Activated T-cell treated with anti-CD3 and anti-CD28 coated beads for 1 hour (primary cell): ENCODE measurements around the gene ANKRD34B.

Experiments used
- DNase-seq: peaks from one replicate; pipeline ENCODE4 v3.0.0-alpha.2; 2020; ENCODE audit warnings: low read depth

The ANKRD34B gene

DNA sequence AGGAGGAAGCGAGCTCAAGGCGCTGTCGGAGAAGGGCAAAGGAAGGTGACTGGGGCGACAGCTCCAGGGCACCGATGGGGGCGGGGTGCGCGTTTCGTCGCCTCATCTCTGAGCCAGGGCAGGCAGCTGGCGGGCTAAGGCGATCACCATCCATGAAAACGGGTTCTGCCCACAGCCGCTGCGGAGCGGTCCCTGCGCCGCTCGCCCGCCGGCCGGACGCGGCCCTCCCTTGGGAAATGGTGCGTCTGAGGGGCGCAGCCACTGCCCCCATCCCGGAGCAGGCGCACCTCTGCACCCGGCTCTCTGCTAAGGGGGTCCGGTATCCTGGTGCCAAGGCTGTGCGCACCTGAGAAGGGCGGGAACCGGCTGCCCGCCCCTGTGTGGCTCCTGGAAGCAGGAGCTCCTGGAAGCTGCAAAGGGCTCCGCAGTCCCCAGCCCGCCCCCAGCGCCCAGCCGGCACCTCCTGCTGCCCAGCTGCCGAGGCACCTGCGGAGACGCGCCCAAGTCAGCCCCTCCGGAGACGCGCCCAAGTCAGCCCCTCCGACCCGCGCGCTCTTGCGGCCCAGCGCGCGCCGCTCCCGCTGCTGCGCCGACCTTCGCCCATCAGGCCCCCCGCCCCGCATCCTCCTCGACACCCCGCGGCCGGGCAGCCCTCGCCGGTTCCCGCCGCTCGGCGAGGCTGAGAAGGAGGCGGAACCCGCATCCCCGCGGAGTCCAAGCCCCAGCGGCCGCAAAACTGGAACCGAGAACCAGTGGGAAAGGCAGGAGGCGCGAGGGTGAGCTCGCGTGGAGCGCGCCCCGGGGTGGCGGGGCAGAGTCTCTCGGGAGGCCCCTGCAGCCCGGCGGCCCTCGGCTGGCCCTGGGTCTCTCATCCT is 757 bp downstream of the ANKRD34B start:
- DNase-seq: no peak

DNA sequence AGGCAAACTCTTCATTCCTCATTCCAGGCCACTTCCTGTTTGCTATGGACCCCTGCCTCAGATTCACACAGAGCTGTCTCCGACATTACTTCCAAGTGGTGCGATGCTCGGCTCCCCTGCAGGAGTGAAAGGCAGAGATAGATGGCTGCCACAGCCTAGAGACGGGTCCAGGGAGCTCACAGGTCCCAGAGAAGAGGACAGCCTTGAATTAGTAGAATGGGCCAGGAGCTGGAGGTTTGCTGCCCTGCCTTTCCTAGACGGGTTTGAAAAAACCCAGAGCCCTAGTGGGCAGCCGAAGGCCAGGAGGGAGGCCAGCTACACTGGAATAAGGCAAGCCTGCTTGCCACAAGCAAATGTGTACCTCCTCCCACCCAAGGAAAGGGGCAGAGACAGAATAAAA is 1.8 kb downstream of the ANKRD34B start:
- DNase-seq: no peak

DNA sequence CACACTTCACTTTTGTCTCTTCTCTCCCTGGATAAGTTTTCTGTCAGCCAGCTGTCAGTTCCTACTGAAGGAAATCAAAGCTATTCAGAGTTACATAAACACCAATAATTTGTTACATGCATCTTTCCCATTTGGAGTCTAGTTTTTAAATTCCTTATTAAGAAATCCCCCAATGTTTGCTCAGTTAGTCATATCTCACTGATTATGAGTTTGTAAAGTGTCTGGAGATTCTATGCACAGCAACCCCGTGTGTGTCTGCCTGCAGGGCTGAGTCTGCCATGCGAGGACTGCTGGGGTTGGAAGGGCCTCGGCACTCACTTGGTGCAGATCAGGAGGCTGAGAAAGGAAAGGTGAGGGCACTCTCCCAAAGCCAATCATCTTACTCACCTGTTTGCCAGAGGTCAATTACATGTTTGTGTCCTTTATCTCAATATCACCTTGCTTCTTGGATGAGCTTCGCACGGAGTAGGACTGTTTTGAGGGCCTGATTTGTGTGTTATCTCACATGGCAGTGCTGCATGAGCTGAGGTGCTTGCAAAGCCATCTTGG is 3.3 kb downstream of the ANKRD34B start:
- DNase-seq: no peak

DNA sequence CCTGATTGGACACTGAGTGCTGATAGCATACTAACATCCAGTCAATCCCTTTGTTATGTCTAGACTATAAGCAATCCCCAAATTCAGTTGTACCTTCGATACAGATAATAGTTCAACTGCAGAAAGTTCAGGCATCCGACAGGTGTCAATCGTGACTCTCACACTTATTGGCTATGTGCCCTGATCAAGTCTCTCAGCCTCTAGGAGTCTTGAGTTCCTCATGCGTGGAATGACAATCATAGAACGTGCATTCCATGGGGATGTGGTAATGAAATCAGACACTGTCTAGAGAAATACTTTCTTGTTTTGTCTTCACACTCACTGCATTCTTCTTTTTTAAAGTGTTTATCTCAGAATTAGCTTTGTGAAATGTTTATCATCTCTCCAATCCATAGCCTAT is 4.8 kb downstream of the ANKRD34B start:
- no peak for DNase-seq

DNA sequence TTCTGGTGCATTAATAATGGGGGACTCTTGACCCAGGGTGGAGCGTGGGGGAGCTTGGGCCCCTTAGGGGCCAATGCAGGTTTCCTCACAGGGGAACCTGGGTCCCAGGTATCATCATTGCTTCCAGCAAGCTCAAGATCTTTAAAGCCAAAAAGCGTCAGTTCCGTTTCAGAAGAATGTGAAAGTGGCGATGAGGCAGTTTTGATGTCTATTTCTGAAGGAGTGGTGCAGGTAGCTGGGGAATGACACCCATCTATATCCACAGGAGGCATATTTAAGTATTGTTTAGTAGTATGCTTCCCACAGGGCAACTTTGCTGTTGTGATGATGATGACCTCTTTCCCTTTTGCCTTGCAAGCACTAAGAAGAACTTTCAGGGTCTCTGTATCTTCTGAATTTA is 10.8 kb downstream of the ANKRD34B start:
- no peak for DNase-seq

DNA sequence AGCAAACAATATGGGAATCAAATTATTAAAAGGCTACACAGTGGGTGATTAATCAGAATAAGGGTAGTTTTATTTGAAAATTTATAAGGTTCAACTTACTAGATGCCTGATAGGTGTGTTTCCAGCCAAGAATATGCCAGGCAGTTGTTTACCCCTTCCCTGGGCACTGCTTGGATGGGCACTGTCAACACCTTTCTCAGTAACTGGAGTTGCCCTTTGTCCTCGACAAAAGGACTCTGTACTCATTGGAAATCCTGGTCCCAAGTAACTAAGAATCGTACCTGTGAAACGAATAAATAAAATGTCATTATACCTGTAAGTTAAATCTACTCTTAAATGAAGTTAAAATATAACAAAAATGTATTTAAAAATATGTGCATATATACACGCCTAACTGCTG is 15.0 kb downstream of the ANKRD34B start:
- no peak for DNase-seq

DNA sequence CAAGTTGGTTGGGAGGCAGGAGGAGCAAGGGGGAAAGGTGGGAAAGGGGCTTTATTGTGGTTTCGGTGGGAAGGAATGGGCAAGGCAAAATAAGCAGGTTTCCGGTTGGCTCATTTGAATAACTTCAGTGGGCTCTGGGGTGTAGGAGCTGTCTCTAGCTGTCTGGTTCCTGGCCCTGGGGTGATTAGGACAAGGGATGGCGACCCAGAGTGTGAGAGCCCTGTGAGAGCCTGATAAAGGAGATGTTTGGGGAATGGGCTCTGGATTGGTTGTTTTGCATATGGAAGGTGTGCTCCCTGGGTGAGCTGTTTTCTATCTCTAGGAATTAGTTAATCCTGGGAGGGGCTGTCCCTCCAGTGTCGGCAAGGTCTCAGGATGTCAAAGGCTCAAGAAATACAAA is 15.4 kb downstream of the ANKRD34B start:
- no peak for DNase-seq

DNA sequence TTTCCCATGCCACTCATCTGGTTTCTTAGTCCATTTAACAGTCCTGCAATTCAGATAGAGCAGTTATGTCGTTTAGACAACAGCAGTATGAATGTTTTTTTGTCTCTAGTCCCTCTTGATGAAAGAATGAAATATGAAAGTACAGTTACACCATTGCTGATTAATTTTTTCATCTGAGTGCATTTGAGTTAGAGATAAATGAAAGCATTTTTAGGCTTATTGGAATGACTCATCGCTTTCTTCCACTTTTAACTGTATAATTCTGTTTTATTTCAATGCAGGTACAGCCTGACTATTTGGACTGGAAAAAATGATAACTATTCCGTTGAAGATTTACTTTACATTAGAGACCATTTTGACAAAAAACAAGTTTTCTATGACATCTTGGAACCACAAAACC is 28.7 kb downstream of the ANKRD34B start:
- no peak for DNase-seq

DNA sequence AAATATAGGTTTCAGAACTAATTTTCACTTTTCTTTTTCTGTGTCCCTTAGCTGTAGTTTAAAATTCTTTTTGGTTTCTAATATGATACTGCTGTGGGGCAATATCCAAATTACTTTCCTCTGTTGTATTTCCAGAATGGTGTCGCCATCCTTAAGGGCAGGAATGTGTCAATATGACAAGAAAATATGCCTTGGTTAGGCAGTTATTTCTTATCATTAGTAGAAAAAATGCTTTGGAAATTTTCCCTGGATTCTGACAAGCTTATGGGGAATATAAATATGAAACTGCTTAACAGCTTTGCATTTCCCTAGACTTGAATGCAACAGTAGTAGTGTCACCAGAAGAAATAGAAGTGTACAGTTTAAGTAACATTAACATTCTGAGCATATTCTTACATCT is 29.4 kb downstream of the ANKRD34B start:
- no peak for DNase-seq

DNA sequence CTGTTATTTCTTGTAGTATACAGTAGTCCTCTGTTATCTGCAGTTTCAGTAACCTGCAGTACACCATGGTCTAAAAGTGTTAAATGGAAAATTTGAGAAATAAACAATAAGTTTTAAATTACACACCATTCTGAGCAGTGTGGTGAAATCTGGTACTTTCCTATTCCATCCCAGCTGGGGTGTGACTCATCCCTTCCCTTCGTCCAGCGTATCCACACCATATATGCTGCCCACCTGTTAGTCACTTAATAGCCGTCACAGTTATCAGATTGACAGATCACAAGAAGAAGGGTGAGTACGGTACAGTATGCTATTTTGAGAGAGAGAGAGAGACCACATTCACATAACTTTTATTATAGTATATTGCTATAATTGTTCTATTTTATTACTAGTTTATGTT is 53.3 kb downstream of the ANKRD34B start:
- DNase-seq: no peak

DNA sequence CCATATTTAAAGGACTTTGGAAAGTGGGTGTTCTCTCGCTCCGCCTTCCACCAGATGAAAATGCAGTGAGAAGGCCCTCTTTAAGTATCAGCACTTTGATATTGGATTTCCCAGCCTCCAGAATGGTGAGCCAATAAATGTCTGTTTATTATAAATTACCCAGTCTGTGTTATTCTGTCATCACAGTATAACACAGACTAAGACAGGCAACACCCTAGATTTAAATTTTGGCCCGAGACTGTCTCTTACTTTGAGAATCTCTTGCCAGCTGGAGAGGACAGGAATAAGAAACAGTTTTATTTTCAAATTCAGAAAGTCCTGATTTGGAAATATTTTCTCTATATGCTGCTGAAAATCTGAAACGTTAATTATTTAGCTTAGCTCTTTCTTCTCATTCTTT is 60.7 kb downstream of the ANKRD34B start:
- no peak for DNase-seq

DNA sequence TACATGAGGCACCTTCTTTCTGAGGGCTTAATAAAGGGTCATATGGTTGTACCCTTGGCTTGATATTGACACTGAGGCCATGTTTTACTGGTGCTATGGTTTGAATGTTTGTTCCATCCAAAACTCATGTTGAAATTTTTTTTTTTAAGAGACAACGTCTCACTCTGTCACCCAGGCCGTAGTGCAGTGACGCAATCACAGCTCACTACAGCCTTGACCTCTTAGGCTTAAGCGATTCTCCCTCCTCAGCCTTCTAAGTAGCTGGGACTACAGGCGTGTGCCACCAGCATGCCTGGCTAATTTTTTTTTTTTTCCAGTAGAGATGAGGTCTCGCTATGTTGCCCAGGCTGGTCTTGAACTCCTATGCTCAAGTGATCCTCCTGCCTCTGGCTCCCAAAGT is 61.2 kb downstream of the ANKRD34B start:
- no peak for DNase-seq

DNA sequence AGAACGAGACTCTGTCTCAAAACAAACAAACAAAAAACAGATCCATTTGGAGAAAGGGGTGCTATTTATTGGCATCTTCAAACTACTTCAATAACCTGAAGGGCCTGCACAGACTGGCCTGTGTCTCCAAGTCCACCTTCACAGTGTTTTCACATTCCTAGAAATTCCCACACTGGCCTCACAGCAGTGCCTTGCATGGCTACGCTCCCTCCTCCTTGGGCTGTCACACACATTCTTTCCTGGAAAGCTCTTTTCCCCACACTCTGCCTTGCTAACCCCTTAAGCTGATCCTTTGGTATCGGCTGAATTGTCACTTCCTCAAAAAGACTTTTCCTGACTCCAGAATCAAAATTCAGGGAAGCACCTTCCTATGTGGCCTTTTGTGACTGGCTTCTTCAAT is 62.4 kb downstream of the ANKRD34B start:
- DNase-seq: no peak
